C4-2B (cell line): ENCODE measurements around the gene KRTAP25-1.

ENCODE experiments used
- CTCF ChIP-seq: fragments of 450-650 bp; conservative IDR thresholded peaks from 2 replicates; pipeline ENCODE4 v1.5.1; 2017; ENCODE audit warnings: mild to moderate bottlenecking
- ZFX ChIP-seq: fragments of 450-650 bp; IDR thresholded peaks from 2 replicates; pipeline ENCODE4 v1.6.1; 2017

- TF ChIP-seq CTCF, result no peak
- no peak for TF ChIP-seq ZFX
Observed at GRCh38 chr21:30315701-30316100, 26.4 kb upstream of the KRTAP25-1 start.
